Measurements from ENCODE around the gene BCHE.

DNA sequence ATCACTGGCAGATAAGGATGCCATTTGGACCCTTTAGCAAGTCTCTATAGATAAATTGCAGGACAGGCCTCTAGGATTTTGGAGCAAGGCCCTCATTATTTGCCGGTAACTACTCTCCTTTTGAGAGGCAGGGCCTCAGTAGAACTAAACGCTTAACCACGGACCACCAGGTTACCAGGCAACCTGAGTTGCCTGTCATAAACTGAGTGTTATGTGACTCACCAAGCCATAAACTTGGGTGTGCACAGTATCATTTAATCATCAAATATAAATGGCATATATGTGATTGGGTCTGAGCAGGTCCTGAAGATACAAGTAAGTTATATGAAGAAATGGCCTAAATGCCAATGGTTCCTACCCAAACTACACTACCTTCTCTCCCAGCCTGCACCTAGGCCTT is 93.2 kb downstream of the BCHE start:
- no peak for TF ChIP-seq POLR2AphosphoS5 (IDR thresholded peaks at IDR 0.05; ENCODE audit: low read depth, low read length)
- no peak for TF ChIP-seq TAF1 (IDR thresholded peaks at IDR 0.05; ENCODE audit: borderline replicate concordance, insufficient read depth, low read length)
